Endothelial cell of umbilical vein (primary cell): ENCODE data around the gene HES3. TPM values are rescaled to one million over a fixed set of nuclear protein-coding genes. Genes with fewer than 3 reads are reported as not detected.

Experiments used
- BruUV-seq: library from RNA; stranded (reverse); fragments of 400-500 nt; replicated peaks from 2 replicates; lab custom pipeline; 2021; lab: Mats Ljungman, UMichigan
- CTCF ChIA-PET: fragments of 300-600, 350-600 bp; sonication (Branson Sonifier 250); formaldehyde crosslinking; loops from one replicate; lab custom pipeline; 2021; ENCODE audit warnings: antibody characterized with exemption, inconsistent platforms; lab: Charles Lee
- POLR2A ChIA-PET: fragments of 300-600, 350-600 bp; sonication (Branson Sonifier 250); formaldehyde crosslinking; loops from one replicate; lab custom pipeline; 2021; ENCODE audit warnings: antibody characterized with exemption, inconsistent platforms; lab: Charles Lee
- DNase-seq: peaks from one replicate; pipeline ENCODE4 v3.0.0-alpha.2; 2011; ENCODE audit warnings: low read depth, low spot score
- FAIRE-seq: peaks from 2 replicates; lab custom pipeline; 2011; peaks lifted over from hg19 to GRCh38; lab: Jason Lieb, UNC
- H2AFZ ChIP-seq: 2 replicates; pipeline ENCODE4 v1.6.0; 2012; ENCODE audit warnings: low read depth, low read length, control low read depth, inconsistent platforms
- H3K27ac ChIP-seq: 2 replicates; pipeline ENCODE4 v1.5.1; 2011; ENCODE audit warnings: low read depth, mild to moderate bottlenecking, control low read depth, low read length, moderate library complexity; ENCODE audit not compliant: insufficient read depth
- H3K27me3 ChIP-seq, 2 experiments: 2 replicates each; pipeline versions ENCODE4 v1.6.0 to v1.6.1; 2011; ENCODE audit warnings: low read length in 2 of 2, mixed read lengths in 1 of 2; ENCODE audit not compliant: control insufficient read depth in 2 of 2, insufficient read depth in 2 of 2
- H3K36me3 ChIP-seq, 2 experiments: 2 replicates in 1 of 2; 3 replicates in 1 of 2; pipeline ENCODE4 v1.5.1; 2011; ENCODE audit warnings: low read length in 2 of 2, mild to moderate bottlenecking in 1 of 2, moderate library complexity in 1 of 2; ENCODE audit not compliant: control insufficient read depth in 2 of 2, insufficient read depth in 2 of 2; ENCODE audit errors: extremely low read depth in 1 of 2
- H3K4me1 ChIP-seq: 3 replicates; pipeline ENCODE4 v1.5.1; 2011; ENCODE audit warnings: mild to moderate bottlenecking, low read length; ENCODE audit not compliant: control insufficient read depth, insufficient read depth; ENCODE audit errors: extremely low read depth
- H3K4me2 ChIP-seq: 2 replicates; pipeline ENCODE4 v1.6.1; 2011; ENCODE audit warnings: low read length, control low read depth, mixed read lengths; ENCODE audit not compliant: insufficient read depth
- H3K4me3 ChIP-seq, 3 experiments: fragments of 200-600 bp in 1 of 3; sonication (generic), shearing (Covaris generic) in 1 of 3; replicated peaks in 1 of 3; 2 replicates each; pipeline ENCODE4 v1.5.1; 2011 to 2016; ENCODE audit warnings: control low read depth in 3 of 3, low read length in 3 of 3, mild to moderate bottlenecking in 2 of 3, inconsistent platforms in 1 of 3, low read depth in 1 of 3, moderate library complexity in 1 of 3; ENCODE audit not compliant: insufficient read depth in 1 of 3
- H3K79me2 ChIP-seq: 2 replicates; pipeline ENCODE4 v1.6.0; 2012; ENCODE audit warnings: low read length, inconsistent platforms; ENCODE audit not compliant: control insufficient read depth, insufficient read depth
- H3K9ac ChIP-seq: replicated peaks from 2 replicates; pipeline ENCODE3; 2011; ENCODE audit warnings: low read length, control low read depth; ENCODE audit not compliant: insufficient read depth; ENCODE audit errors: extremely low read depth
- H3K9me1 ChIP-seq: replicated peaks from 3 replicates; pipeline ENCODE4 v1.6.0; 2011; ENCODE audit warnings: mild to moderate bottlenecking, low read length; ENCODE audit not compliant: control insufficient read depth, insufficient read depth; ENCODE audit errors: extremely low read depth
- H3K9me3 ChIP-seq: replicated peaks from 2 replicates; pipeline ENCODE4 v1.5.1; 2012; ENCODE audit warnings: low read length, inconsistent platforms; ENCODE audit not compliant: control insufficient read depth, insufficient read depth
- H4K20me1 ChIP-seq: replicated peaks from 2 replicates; pipeline ENCODE3; 2011; ENCODE audit warnings: mild to moderate bottlenecking, low read length; ENCODE audit not compliant: control insufficient read depth, insufficient read depth; ENCODE audit errors: extremely low read depth
- EZH2 ChIP-seq: IDR thresholded peaks from 2 replicates; pipeline ENCODE4 v1.6.1; 2012; ENCODE audit warnings: borderline replicate concordance, low read depth, mild to moderate bottlenecking, moderate library complexity, low read length, inconsistent platforms; ENCODE audit not compliant: severe bottlenecking
- FOS ChIP-seq: IDR thresholded peaks from 2 replicates; pipeline ENCODE4 v1.6.1; 2011; ENCODE audit warnings: mild to moderate bottlenecking, low read length, moderate library complexity, borderline replicate concordance; ENCODE audit not compliant: insufficient read depth
- GATA2 ChIP-seq: IDR thresholded peaks from 2 replicates; pipeline ENCODE4 v1.7.0; 2011; ENCODE audit warnings: low read depth, mild to moderate bottlenecking, moderate library complexity, mixed read lengths, low read length; ENCODE audit not compliant: insufficient read length, insufficient read depth
- JUN ChIP-seq: IDR thresholded peaks from 2 replicates; pipeline ENCODE4 v1.6.1; 2011; ENCODE audit warnings: borderline replicate concordance, low read depth; ENCODE audit not compliant: insufficient read length, insufficient read depth
- MYC ChIP-seq: IDR thresholded peaks from one replicate; pipeline ENCODE4 v1.6.1; 2011; ENCODE audit warnings: mild to moderate bottlenecking, low read depth, low read length
- POLR2A ChIP-seq: IDR thresholded peaks from 2 replicates; pipeline ENCODE4 v1.6.1; 2012; ENCODE audit warnings: low read depth, mild to moderate bottlenecking, control low read depth, low read length
- POLR2AphosphoS5 ChIP-seq: IDR thresholded peaks from 2 replicates; pipeline ENCODE4 v1.6.1; 2012; ENCODE audit warnings: low read depth, mild to moderate bottlenecking, control low read depth, low read length, moderate library complexity; ENCODE audit not compliant: insufficient read depth
- dilution Hi-C: fragments of 300-500 bp; cut with MboI; formaldehyde crosslinking; loops from one replicate; pipeline ENCODE4 v1.15.0; 2019; ENCODE audit warnings: low sequenced_read_pairs; ENCODE audit not compliant: extremely low pct_ligation_motif_present
- intact Hi-C: fragments of 100-400 bp; cut with micrococcal nuclease; formaldehyde crosslinking; loops from one replicate; pipeline ENCODE4 v1.10.0; 2022
- polyA plus RNA-seq, 4 experiments: library from polyadenylated mRNA; depleted of rRNA in 3 of 4; stranded (reverse) in 3 of 4; unstranded in 1 of 4; fragments of >200 nt; gene quantifications; 2 replicates each; pipeline versions ENCODE4 v1.2.1 to v1.2.3, GENCODE V29; 2011 to 2012; ENCODE audit warnings: missing spikeins in 1 of 4
- total RNA-seq: library from RNA; stranded (reverse); gene quantifications from 2 replicates; pipeline ENCODE4 v1.2.3, GENCODE V29; 2021
- TF ChIP-seq, protein P1 (sequence below): IDR thresholded peaks from 2 replicates; pipeline ENCODE4 v1.6.1; 2011; ENCODE audit not compliant: insufficient read depth, insufficient read length
- TF ChIP-seq, protein P2 (sequence below), 2 donors: IDR thresholded peaks; 1 replicate in 1 of 2; 2 replicates in 1 of 2; pipeline ENCODE4 v1.5.1; 2011; ENCODE audit warnings: low read length in 2 of 2, mild to moderate bottlenecking in 2 of 2, moderate library complexity in 2 of 2, control low read depth in 1 of 2, inconsistent platforms in 1 of 2, low read depth in 1 of 2; ENCODE audit not compliant: insufficient read depth in 1 of 2; ENCODE audit errors: extremely low read depth in 1 of 2

Gene HES3
- total and polyA plus RNA-seq, 2 donors (not counting 3 experiments of a cell fraction or from before 2014, with no cell fraction given), result not detected

DNA sequence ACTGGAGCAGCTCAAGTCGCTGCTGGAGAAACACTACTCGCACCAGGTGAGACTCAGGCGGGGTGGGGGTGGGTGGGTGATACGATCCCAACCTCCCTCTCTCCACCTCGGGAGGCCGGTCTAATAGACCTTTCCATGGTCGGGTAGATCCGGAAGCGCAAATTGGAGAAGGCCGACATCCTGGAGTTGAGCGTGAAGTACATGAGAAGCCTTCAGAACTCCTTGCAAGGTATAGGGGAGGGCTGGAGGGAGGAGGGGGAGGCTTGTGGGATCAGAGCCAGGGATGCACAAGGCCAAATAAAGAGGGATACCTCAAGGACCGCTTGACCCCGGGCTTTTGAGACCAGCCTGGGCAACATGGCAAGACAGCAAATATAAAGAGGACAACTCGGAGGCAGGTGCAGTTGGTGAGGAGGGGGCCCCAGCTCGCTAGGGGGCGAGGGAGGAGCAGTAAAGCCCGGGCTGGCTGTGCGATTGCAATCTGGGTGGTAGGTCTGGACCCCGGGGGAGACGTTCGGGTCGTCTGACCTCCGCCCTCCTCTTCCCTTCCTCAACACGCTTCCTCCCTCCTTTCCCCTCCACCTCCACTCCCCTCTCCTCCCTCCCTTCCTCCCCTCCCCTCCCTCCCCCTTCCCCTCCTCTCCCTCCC, 546 bp downstream of the HES3 start:
- Histone ChIP-seq H2AFZ (no peak overlapping the region), H3K4me3 (no peak overlapping the region), H3K27me3 (peaks cover 36 to 50% of the 10 kb centered on the region in 2 experiments), H3K4me1 (peaks cover 5% of the 10 kb centered on the region), H3K36me3 (no peaks in the 10 kb centered on the region), H3K9me3 (no peaks in the 10 kb centered on the region), H3K4me2 (no peak overlapping the region), H3K9ac (no peak overlapping the region), H3K27ac (no peak overlapping the region), H3K9me1 (no peaks in the 10 kb centered on the region), H4K20me1 (no peaks in the 10 kb centered on the region), H3K79me2 (no peaks in the 10 kb centered on the region)
- dilution Hi-C loops (no loop called here), intact Hi-C loops (loop anchor here (1.0 kb wide), 5 partner anchors 39 to 203 kb away; no protein-coding TSS in a partner anchor)
- BruUV-seq, result no TSS peak
- ChIA-PET POLR2A (interaction anchor here (1.1 kb wide), 1 partner anchor 40 kb away, joined by 3 read pairs; no protein-coding TSS in a partner anchor), CTCF (interaction anchor here (0.6 to 7.8 kb wide), 51 partner anchors 9 to 268 kb away, joined by 3 to 208 read pairs (median 5); partner anchors contain the start of genes ACOT7, GPR153, ICMT and RNF207)
- DNase-seq, result no peak
- TF ChIP-seq MYC (no peak), FOS (no peak), JUN (no peak), GATA2 (no peak), POLR2A (no peak), POLR2AphosphoS5 (no peak), EZH2 (peak; percentile 17)
- TF ChIP-seq, protein P1, sequence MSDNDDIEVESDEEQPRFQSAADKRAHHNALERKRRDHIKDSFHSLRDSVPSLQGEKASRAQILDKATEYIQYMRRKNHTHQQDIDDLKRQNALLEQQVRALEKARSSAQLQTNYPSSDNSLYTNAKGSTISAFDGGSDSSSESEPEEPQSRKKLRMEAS, result no peak
- TF ChIP-seq, protein P2, sequence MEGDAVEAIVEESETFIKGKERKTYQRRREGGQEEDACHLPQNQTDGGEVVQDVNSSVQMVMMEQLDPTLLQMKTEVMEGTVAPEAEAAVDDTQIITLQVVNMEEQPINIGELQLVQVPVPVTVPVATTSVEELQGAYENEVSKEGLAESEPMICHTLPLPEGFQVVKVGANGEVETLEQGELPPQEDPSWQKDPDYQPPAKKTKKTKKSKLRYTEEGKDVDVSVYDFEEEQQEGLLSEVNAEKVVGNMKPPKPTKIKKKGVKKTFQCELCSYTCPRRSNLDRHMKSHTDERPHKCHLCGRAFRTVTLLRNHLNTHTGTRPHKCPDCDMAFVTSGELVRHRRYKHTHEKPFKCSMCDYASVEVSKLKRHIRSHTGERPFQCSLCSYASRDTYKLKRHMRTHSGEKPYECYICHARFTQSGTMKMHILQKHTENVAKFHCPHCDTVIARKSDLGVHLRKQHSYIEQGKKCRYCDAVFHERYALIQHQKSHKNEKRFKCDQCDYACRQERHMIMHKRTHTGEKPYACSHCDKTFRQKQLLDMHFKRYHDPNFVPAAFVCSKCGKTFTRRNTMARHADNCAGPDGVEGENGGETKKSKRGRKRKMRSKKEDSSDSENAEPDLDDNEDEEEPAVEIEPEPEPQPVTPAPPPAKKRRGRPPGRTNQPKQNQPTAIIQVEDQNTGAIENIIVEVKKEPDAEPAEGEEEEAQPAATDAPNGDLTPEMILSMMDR (IDR thresholded peaks at IDR 0.05; ENCODE audit: extremely low read depth in 1 of 2, insufficient read depth in 1 of 2, low read depth in 1 of 2, low read length in 2 of 2), result no peak
- FAIRE-seq, result no peak
